ENCODE results near the gene HEATR5A.
"Not testable (repeated sequence)": the region's sequence is repeated elsewhere in the genome, so short reads cannot be mapped to it uniquely, and the experiment has no call there.

Gene HEATR5A

GRCh38 chr14:31336646-31337045, 83.7 kb downstream of the HEATR5A start:
- Mint-ChIP-seq H3K27me3 (no peaks in the 10 kb centered on the region), H3K4me1 (no peaks in the 10 kb centered on the region), H3K27ac (ENCODE audit: low read depth) (no peak overlapping the region), H3K36me3 (ENCODE audit: insufficient read depth) (peaks cover 9% of the 10 kb centered on the region), H3K4me3 (no peak overlapping the region), H3K9me3 (no peaks in the 10 kb centered on the region)
- ATAC-seq (replicated peaks; ENCODE audit: extremely low read depth, poor library complexity, severe bottlenecking) (no peak), DNase-seq (ENCODE audit: low spot score in 2 of 2) (no peak)

- not testable (repeated sequence) for H3K9me3 Mint-ChIP-seq; H3K4me1 Mint-ChIP-seq; H3K27ac Mint-ChIP-seq (ENCODE audit: low read depth); ATAC-seq (replicated peaks; ENCODE audit: extremely low read depth, poor library complexity, severe bottlenecking); DNase-seq (ENCODE audit: low spot score in 2 of 2); H3K36me3 Mint-ChIP-seq (ENCODE audit: insufficient read depth); H3K4me3 Mint-ChIP-seq; H3K27me3 Mint-ChIP-seq
Measured at GRCh38 chr14:31331395-31331794, 89.0 kb downstream of the HEATR5A start.

- DNase-seq (ENCODE audit: low spot score in 2 of 2); H3K36me3 Mint-ChIP-seq (ENCODE audit: insufficient read depth); H3K27ac Mint-ChIP-seq (ENCODE audit: low read depth); H3K9me3 Mint-ChIP-seq; H3K4me1 Mint-ChIP-seq; ATAC-seq (replicated peaks; ENCODE audit: extremely low read depth, poor library complexity, severe bottlenecking); H3K27me3 Mint-ChIP-seq; H3K4me3 Mint-ChIP-seq: not testable (repeated sequence)
Measured at GRCh38 chr14:31329876-31330521, 90.4 kb downstream of the HEATR5A start.

DNA sequence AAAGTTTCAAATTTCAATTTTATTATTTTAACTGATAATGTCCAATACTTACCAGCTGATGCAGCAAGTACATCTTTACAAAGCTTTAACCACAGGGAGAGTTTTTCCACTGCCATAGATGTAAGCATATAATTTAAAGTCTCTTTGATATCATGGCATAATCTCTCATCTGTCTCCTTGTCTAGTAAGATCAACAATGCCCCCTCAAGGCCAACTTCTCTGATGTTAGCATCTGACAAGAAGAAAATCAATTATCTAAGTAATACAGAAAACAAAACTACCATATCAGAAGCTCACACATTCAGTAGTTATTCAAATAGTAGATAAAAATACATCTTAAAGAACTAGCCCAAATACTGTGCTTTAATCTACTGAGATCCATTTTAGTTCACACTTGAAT, 94.2 kb downstream of the HEATR5A start:
- Mint-ChIP-seq H3K27me3 (no peaks in the 10 kb centered on the region), H3K9me3 (no peaks in the 10 kb centered on the region), H3K36me3 (ENCODE audit: insufficient read depth) (no peaks in the 10 kb centered on the region), H3K4me1 (no peaks in the 10 kb centered on the region), H3K4me3 (no peak overlapping the region), H3K27ac (ENCODE audit: low read depth) (no peak overlapping the region)
- DNase-seq (ENCODE audit: low spot score in 2 of 2) (no peak), ATAC-seq (replicated peaks; ENCODE audit: extremely low read depth, poor library complexity, severe bottlenecking) (no peak)

DNA sequence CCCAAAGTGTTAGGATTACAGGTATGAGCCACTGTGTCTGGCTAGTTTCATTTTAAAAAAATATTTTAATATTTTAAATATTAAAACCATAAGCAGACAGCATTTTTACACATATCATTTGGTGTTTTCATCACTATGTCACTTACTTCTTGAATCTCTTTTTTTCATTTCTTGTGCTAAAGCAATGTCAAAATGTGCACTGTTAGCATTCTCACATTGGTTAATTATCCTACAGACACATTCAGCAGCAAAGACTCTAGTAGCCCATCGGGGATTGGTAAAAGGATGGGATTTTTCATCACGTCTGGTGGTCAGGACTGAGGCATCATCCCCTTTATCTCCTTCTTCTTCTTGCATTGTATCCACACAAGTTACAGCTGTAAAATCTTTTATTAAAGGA, 96.9 kb downstream of the HEATR5A start:
- peaks cover 2% of the 10 kb centered on the region for H3K36me3 Mint-ChIP-seq (ENCODE audit: insufficient read depth)
- no peaks in the 10 kb centered on the region for H3K27me3 Mint-ChIP-seq
- H3K4me1 Mint-ChIP-seq = no peaks in the 10 kb centered on the region
- no peak overlapping the region for H3K27ac Mint-ChIP-seq (ENCODE audit: low read depth)
- H3K9me3 Mint-ChIP-seq = no peaks in the 10 kb centered on the region
- DNase-seq (ENCODE audit: low spot score in 2 of 2) (no peak), ATAC-seq (replicated peaks; ENCODE audit: extremely low read depth, poor library complexity, severe bottlenecking) (no peak)
- no peak overlapping the region for H3K4me3 Mint-ChIP-seq

GRCh38 chr14:31320922-31321766, 99.2 kb downstream of the HEATR5A start:
- no peak overlapping the region for H3K27ac Mint-ChIP-seq (ENCODE audit: low read depth)
- peaks cover 4% of the 10 kb centered on the region for H3K36me3 Mint-ChIP-seq (ENCODE audit: insufficient read depth)

DNA sequence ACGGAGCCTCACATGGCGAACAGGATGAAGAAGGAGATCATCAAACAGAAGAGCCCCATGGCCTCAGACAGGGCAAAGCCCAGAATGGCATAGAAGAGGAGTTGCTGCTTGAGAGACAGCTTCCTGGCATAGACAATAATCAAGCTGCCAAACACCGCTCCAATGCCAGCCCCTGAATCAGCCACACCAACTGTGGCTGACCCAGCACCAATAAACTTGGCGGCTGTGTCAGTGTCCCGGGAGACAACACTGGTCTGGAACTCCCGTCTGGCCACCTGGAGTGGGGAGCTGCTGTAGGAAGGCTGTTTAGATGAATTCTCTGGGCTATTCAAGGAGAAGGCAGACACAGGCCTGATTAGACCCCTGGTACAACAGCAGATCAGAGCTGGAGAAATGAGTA, 100.1 kb downstream of the HEATR5A start:
- Mint-ChIP-seq H3K27ac (ENCODE audit: low read depth) (no peak overlapping the region), H3K9me3 (no peaks in the 10 kb centered on the region), H3K4me3 (no peak overlapping the region), H3K4me1 (no peaks in the 10 kb centered on the region), H3K27me3 (no peaks in the 10 kb centered on the region), H3K36me3 (ENCODE audit: insufficient read depth) (peaks cover 4% of the 10 kb centered on the region)
- no peak for DNase-seq (ENCODE audit: low spot score in 2 of 2)
- ATAC-seq (replicated peaks; ENCODE audit: extremely low read depth, poor library complexity, severe bottlenecking) = no peak

More at GRCh38 chr14:31320922-31321766, 99.2 kb downstream of the HEATR5A start:
- DNase-seq (ENCODE audit: low spot score in 2 of 2) = no peak
- Mint-ChIP-seq H3K27me3 (no peaks in the 10 kb centered on the region), H3K4me1 (no peaks in the 10 kb centered on the region), H3K4me3 (no peak overlapping the region), H3K9me3 (no peaks in the 10 kb centered on the region)
- ATAC-seq (replicated peaks; ENCODE audit: extremely low read depth, poor library complexity, severe bottlenecking) = no peak

GRCh38 chr14:31319701-31320100, 100.6 kb downstream of the HEATR5A start:
- no peaks in the 10 kb centered on the region for H3K27me3 Mint-ChIP-seq
- DNase-seq (ENCODE audit: low spot score in 2 of 2) = no peak
- ATAC-seq (replicated peaks; ENCODE audit: extremely low read depth, poor library complexity, severe bottlenecking) = no peak
- no peak overlapping the region for H3K27ac Mint-ChIP-seq (ENCODE audit: low read depth)
- no peaks in the 10 kb centered on the region for H3K4me1 Mint-ChIP-seq
- H3K9me3 Mint-ChIP-seq = no peaks in the 10 kb centered on the region
- no peak overlapping the region for H3K4me3 Mint-ChIP-seq
- peaks cover 6% of the 10 kb centered on the region for H3K36me3 Mint-ChIP-seq (ENCODE audit: insufficient read depth)

DNA sequence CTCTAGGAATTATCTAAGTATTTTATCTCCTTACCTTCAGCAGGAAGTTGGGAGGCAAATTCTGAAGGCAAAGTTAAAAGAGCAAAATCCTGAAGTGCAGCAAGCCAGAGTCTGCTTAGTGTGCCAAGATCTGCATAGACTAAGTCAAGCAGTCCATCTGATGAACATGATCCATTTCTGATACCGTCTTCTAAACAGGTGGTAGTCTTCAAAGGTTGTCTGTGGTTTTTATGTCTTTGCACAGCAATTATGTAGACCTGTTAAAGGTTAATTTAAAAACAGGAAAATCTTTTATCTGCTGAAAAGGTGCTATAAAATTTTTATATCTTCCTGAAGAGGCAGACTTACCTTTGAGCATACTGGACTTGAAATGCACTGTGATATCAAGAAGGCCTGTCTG, 107.4 kb downstream of the HEATR5A start:
- no peaks in the 10 kb centered on the region for H3K4me1 Mint-ChIP-seq
- H3K36me3 Mint-ChIP-seq (ENCODE audit: insufficient read depth) = peaks cover 16% of the 10 kb centered on the region
- ATAC-seq (replicated peaks; ENCODE audit: extremely low read depth, poor library complexity, severe bottlenecking) (no peak), DNase-seq (ENCODE audit: low spot score in 2 of 2) (no peak)
- no peak overlapping the region for H3K4me3 Mint-ChIP-seq
- no peaks in the 10 kb centered on the region for H3K27me3 Mint-ChIP-seq
- no peak overlapping the region for H3K27ac Mint-ChIP-seq (ENCODE audit: low read depth)
- H3K9me3 Mint-ChIP-seq = no peaks in the 10 kb centered on the region

DNA sequence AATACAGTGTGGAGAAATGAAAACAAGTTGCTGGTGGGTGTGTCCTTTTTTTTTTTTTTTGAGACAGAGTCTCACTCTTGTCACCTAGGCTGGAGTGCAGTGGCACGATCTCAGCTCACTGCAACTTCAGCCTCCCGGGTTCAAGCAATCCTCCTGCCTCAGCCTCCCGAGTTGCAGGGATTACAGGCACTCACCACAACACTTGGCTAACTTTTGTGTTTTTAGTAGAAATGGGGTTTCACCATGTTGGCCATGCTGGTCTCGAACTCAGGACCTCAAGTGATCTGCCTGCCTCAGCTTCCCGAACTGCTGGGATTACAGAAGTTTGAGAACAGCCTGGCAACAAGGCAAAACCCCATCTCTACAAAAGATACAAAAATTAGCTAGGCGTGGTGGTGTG, 108.0 kb downstream of the HEATR5A start:
- not testable (repeated sequence) for H3K4me3 Mint-ChIP-seq; H3K9me3 Mint-ChIP-seq; H3K4me1 Mint-ChIP-seq; ATAC-seq (replicated peaks; ENCODE audit: extremely low read depth, poor library complexity, severe bottlenecking); DNase-seq (ENCODE audit: low spot score in 2 of 2); H3K27me3 Mint-ChIP-seq; H3K27ac Mint-ChIP-seq (ENCODE audit: low read depth)
- H3K36me3 Mint-ChIP-seq (ENCODE audit: insufficient read depth) = peaks cover 14% of the 10 kb centered on the region

DNA sequence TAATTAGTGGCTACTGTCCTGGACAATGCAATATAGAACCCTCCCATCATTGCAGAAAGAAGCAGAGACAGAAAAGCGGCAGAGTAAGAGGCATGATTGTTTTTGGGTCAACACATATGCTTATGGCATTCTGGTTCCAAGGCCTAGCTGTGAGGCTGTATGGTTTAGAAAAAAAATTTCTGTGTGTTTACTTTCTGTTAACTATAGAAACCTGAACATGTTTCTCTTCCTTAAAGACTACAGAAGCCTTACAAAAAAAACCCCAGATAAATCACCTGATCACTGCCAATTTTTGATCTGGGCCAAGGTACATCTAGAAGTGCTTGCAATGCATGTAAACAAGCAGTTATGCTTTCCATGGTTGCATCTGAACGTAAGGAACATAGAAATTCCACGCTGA, 112.7 kb downstream of the HEATR5A start:
- DNase-seq (ENCODE audit: low spot score in 2 of 2) (no peak), ATAC-seq (replicated peaks; ENCODE audit: extremely low read depth, poor library complexity, severe bottlenecking) (no peak)
- Mint-ChIP-seq H3K4me1 (no peaks in the 10 kb centered on the region), H3K27ac (ENCODE audit: low read depth) (no peak overlapping the region), H3K36me3 (ENCODE audit: insufficient read depth) (peaks cover 20% of the 10 kb centered on the region), H3K9me3 (no peaks in the 10 kb centered on the region), H3K27me3 (no peaks in the 10 kb centered on the region), H3K4me3 (no peak overlapping the region)

GRCh38 chr14:31307198-31307597, 113.2 kb downstream of the HEATR5A start:
- no peak overlapping the region for H3K27ac Mint-ChIP-seq (ENCODE audit: low read depth)
- H3K4me1 Mint-ChIP-seq = no peaks in the 10 kb centered on the region
- peaks cover 19% of the 10 kb centered on the region for H3K36me3 Mint-ChIP-seq (ENCODE audit: insufficient read depth)
- no peak overlapping the region for H3K4me3 Mint-ChIP-seq
- DNase-seq (ENCODE audit: low spot score in 2 of 2) (no peak), ATAC-seq (replicated peaks; ENCODE audit: extremely low read depth, poor library complexity, severe bottlenecking) (no peak)
- no peaks in the 10 kb centered on the region for H3K9me3 Mint-ChIP-seq
- no peaks in the 10 kb centered on the region for H3K27me3 Mint-ChIP-seq

GRCh38 chr14:31303654-31304053, 116.7 kb downstream of the HEATR5A start:
- H3K4me1 Mint-ChIP-seq = no peaks in the 10 kb centered on the region
- no peaks in the 10 kb centered on the region for H3K9me3 Mint-ChIP-seq
- H3K4me3 Mint-ChIP-seq = no peak overlapping the region
- H3K27me3 Mint-ChIP-seq = no peaks in the 10 kb centered on the region
- DNase-seq (ENCODE audit: low spot score in 2 of 2) = no peak
- ATAC-seq (replicated peaks; ENCODE audit: extremely low read depth, poor library complexity, severe bottlenecking) = no peak
- H3K36me3 Mint-ChIP-seq (ENCODE audit: insufficient read depth) = peaks cover 23% of the 10 kb centered on the region
- H3K27ac Mint-ChIP-seq (ENCODE audit: low read depth) = no peak overlapping the region

Data from central memory CD8-positive, alpha-beta T cell (primary cell).